Keratinocyte (primary cell): ENCODE data around the gene TRIM25. TPM values are rescaled to one million over a fixed set of nuclear protein-coding genes. Genes with fewer than 3 reads are reported as not detected.

Experiments
- DNase-seq: peaks from one replicate; pipeline ENCODE4 v3.0.0-alpha.2; 2011; ENCODE audit warnings: low read depth, missing footprints, low spot score
- FAIRE-seq: peaks from 2 replicates; lab custom pipeline; 2011; peaks lifted over from hg19 to GRCh38; lab: Jason Lieb, UNC
- H2AFZ ChIP-seq: 2 replicates; pipeline ENCODE4 v1.6.0; 2012; ENCODE audit warnings: low read length, control low read depth, inconsistent platforms; ENCODE audit not compliant: control insufficient read depth
- H3K27ac ChIP-seq: 2 replicates; pipeline ENCODE4 v1.5.1; 2011; ENCODE audit warnings: low read length; ENCODE audit not compliant: control insufficient read depth, insufficient read depth
- H3K27me3 ChIP-seq: 3 replicates; pipeline ENCODE4 v1.6.0; 2011; ENCODE audit warnings: low read length; ENCODE audit not compliant: control insufficient read depth, insufficient read depth; ENCODE audit errors: extremely low read depth
- H3K36me3 ChIP-seq, 2 experiments: 2 replicates in 1 of 2; 3 replicates in 1 of 2; pipeline ENCODE4 v1.5.1; 2011; ENCODE audit warnings: low read length in 2 of 2, mild to moderate bottlenecking in 1 of 2; ENCODE audit not compliant: control insufficient read depth in 2 of 2, insufficient read depth in 2 of 2; ENCODE audit errors: extremely low read depth in 1 of 2
- H3K4me1 ChIP-seq: 3 replicates; pipeline ENCODE4 v1.5.1; 2011; ENCODE audit warnings: low read length; ENCODE audit not compliant: control insufficient read depth, insufficient read depth; ENCODE audit errors: extremely low read depth
- H3K4me2 ChIP-seq: 3 replicates; pipeline ENCODE4 v1.6.0; 2011; ENCODE audit warnings: low read depth, low read length; ENCODE audit not compliant: control insufficient read depth, insufficient read depth; ENCODE audit errors: extremely low read depth
- H3K4me3 ChIP-seq, 3 experiments: fragments of 200-600 bp in 1 of 3; sonication (generic) in 1 of 3; 2 replicates in 2 of 3; 3 replicates in 1 of 3; pipeline ENCODE4 v1.5.1; 2011 to 2016; ENCODE audit warnings: low read length in 3 of 3, mild to moderate bottlenecking in 3 of 3, control low read depth in 2 of 3, inconsistent platforms in 1 of 3, low read depth in 1 of 3, mixed read lengths in 1 of 3, mixed run types in 1 of 3, moderate library complexity in 1 of 3; ENCODE audit not compliant: control insufficient read depth in 2 of 3, insufficient read depth in 2 of 3; ENCODE audit errors: extremely low read depth in 1 of 3
- H3K79me2 ChIP-seq: 2 replicates; pipeline ENCODE4 v1.6.0; 2012; ENCODE audit warnings: low read length; ENCODE audit not compliant: control insufficient read depth, insufficient read depth
- H3K9ac ChIP-seq: 3 replicates; pipeline ENCODE4 v1.6.0; 2011; ENCODE audit warnings: low read length; ENCODE audit not compliant: control insufficient read depth, insufficient read depth; ENCODE audit errors: extremely low read depth
- H3K9me1 ChIP-seq: 3 replicates; pipeline ENCODE4 v1.6.0; 2011; ENCODE audit warnings: low read length; ENCODE audit not compliant: control insufficient read depth, insufficient read depth; ENCODE audit errors: extremely low read depth
- H3K9me3 ChIP-seq: 2 replicates; pipeline ENCODE4 v1.5.1; 2012; ENCODE audit warnings: low read depth, low read length; ENCODE audit not compliant: control insufficient read depth
- H4K20me1 ChIP-seq: 3 replicates; pipeline ENCODE4 v1.6.0; 2011; ENCODE audit warnings: low read length; ENCODE audit not compliant: control insufficient read depth, insufficient read depth; ENCODE audit errors: extremely low read depth
- EZH2 ChIP-seq: IDR thresholded peaks from one replicate; pipeline ENCODE4 v1.6.1; 2012; ENCODE audit warnings: inconsistent platforms, mild to moderate bottlenecking, low read length, moderate library complexity
- dilution Hi-C: fragments of 300-500 bp; cut with MboI; formaldehyde crosslinking; loops from one replicate; pipeline ENCODE4 v1.7.0; 2020; ENCODE audit warnings: low sequenced_read_pairs; ENCODE audit not compliant: extremely low pct_ligation_motif_present
- polyA plus RNA-seq, 5 experiments: library from polyadenylated mRNA; depleted of rRNA in 3 of 5; stranded (reverse) in 3 of 5; stranded (forward) in 1 of 5; unstranded in 1 of 5; fragments of >200 nt; gene quantifications; 1 replicate in 1 of 5; 2 replicates in 3 of 5; 3 replicates in 1 of 5; pipeline versions ENCODE4 v1.2.1 to v1.2.3, GENCODE V29; 2011 to 2012; ENCODE audit warnings: missing spikeins in 2 of 5, low read depth in 1 of 5, low replicate concordance in 1 of 5
- TF ChIP-seq, protein P1 (sequence below), 3 experiments: IDR thresholded peaks in 1 of 3; conservative IDR thresholded peaks in 1 of 3; optimal IDR thresholded peaks in 1 of 3; 2 replicates in 2 of 3; 3 replicates in 1 of 3; pipeline versions ENCODE3 to v1.5.1; 2011; ENCODE audit warnings: low read length in 3 of 3, mild to moderate bottlenecking in 3 of 3, moderate library complexity in 2 of 3, control low read depth in 1 of 3, inconsistent platforms in 1 of 3; ENCODE audit not compliant: insufficient read depth in 2 of 3; ENCODE audit errors: extremely low read depth in 1 of 3

The TRIM25 gene
- polyA plus RNA-seq, 1 donor (not counting 4 experiments of a cell fraction or from before 2014, with no cell fraction given) = 60.3 TPM

DNA sequence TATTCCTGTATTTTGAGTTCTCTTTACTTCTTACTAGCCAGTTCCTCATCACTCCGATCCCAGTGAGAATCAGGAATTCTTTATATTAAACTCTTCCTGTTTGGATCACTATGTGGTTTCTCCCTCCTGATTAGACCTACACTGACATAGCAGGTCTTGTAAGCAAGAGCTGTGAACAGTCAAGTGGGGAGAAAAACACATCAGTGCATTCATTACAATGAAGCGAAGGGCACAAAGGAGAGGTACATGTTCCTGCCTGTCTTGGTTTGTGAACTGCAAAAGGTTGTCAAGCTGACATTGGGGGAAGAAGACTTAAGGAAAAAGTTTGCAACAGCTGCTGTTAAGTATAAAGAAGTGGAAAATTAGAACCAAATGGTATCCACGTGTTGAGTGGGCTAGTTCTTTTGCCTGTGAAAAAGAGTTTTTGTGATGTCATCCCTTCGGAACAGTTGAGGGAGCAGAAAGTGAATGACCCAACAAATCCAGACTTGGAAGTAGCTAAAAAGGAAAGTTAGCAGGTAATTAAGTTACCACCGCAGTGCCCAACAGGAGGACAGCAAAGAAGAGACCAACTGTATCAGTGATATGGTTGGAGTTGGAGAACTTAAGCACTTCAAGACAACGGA lies 23.0 kb upstream of the TRIM25 start:
- peak; percentile 58 for FAIRE-seq
- Histone ChIP-seq H2AFZ (no peak overlapping the region), H3K9me1 (no peaks in the 10 kb centered on the region), H3K4me3 (no peak overlapping the region), H3K79me2 (no peaks in the 10 kb centered on the region), H3K4me1 (peaks cover 33% of the 10 kb centered on the region), H4K20me1 (no peaks in the 10 kb centered on the region), H3K27ac (peak overlapping the region; percentile 52), H3K9me3 (no peaks in the 10 kb centered on the region), H3K4me2 (peak overlapping the region; percentile 22), H3K9ac (peak overlapping the region; percentile 16), H3K36me3 (peaks cover 3 to 10% of the 10 kb centered on the region in 2 experiments), H3K27me3 (no peaks in the 10 kb centered on the region)
- no peak for TF ChIP-seq EZH2
- TF ChIP-seq, protein P1, sequence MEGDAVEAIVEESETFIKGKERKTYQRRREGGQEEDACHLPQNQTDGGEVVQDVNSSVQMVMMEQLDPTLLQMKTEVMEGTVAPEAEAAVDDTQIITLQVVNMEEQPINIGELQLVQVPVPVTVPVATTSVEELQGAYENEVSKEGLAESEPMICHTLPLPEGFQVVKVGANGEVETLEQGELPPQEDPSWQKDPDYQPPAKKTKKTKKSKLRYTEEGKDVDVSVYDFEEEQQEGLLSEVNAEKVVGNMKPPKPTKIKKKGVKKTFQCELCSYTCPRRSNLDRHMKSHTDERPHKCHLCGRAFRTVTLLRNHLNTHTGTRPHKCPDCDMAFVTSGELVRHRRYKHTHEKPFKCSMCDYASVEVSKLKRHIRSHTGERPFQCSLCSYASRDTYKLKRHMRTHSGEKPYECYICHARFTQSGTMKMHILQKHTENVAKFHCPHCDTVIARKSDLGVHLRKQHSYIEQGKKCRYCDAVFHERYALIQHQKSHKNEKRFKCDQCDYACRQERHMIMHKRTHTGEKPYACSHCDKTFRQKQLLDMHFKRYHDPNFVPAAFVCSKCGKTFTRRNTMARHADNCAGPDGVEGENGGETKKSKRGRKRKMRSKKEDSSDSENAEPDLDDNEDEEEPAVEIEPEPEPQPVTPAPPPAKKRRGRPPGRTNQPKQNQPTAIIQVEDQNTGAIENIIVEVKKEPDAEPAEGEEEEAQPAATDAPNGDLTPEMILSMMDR (optimal IDR thresholded peaks at IDR 0.05 in 1 of 3, IDR thresholded peaks at IDR 0.05 in 1 of 3, conservative IDR thresholded peaks at IDR 0.05 in 1 of 3; ENCODE audit: extremely low read depth in 1 of 3, insufficient read depth in 2 of 3, low read length in 3 of 3) = no peak
- DNase-seq = peak; percentile 41
- dilution Hi-C loops = no loop called here

DNA sequence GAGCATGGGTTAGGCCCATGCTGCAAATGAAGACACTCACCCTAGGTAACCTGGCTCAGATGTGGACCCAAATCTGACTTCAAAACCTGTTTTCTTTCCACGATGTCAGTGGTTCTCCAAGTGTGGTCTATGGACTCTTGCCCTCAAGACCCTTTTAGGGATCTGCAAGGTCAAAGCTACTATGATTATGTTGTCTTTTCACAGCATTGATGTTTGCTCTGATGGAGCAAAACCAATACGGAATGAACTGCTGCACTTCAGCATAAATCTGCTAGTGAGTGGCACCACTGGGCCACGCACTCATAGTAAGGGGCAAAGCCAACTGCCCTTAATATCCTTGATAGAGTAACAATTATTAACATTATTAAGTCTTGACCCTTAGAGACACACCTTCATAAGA lies 21.6 kb upstream of the TRIM25 start:
- no peak overlapping the region for H3K9ac ChIP-seq
- no peaks in the 10 kb centered on the region for H3K27me3 ChIP-seq
- H3K4me1 ChIP-seq = peaks cover 33% of the 10 kb centered on the region
- H3K9me3 ChIP-seq = no peaks in the 10 kb centered on the region
- FAIRE-seq (no peak), DNase-seq (no peak)
- H4K20me1 ChIP-seq = no peaks in the 10 kb centered on the region
- TF ChIP-seq EZH2 = no peak
- TF ChIP-seq, protein P1 (optimal IDR thresholded peaks at IDR 0.05 in 1 of 3, IDR thresholded peaks at IDR 0.05 in 1 of 3, conservative IDR thresholded peaks at IDR 0.05 in 1 of 3; ENCODE audit: extremely low read depth in 1 of 3, insufficient read depth in 2 of 3, low read length in 3 of 3) = no peak
- dilution Hi-C loops = no loop called here
- H3K36me3 ChIP-seq = peaks cover 1 to 10% of the 10 kb centered on the region in 2 experiments
- no peaks in the 10 kb centered on the region for H3K9me1 ChIP-seq
- H3K27ac ChIP-seq = no peak overlapping the region
- H3K4me3 ChIP-seq = no peak overlapping the region
- H3K4me2 ChIP-seq = no peak overlapping the region
- no peak overlapping the region for H2AFZ ChIP-seq
- H3K79me2 ChIP-seq = no peaks in the 10 kb centered on the region
